Left renal cortex interstitium (tissue), 4 donors: Measurements from ENCODE around the gene FMO5. TPM values are rescaled to one million over a fixed set of nuclear protein-coding genes. Genes with fewer than 3 reads are reported as not detected.
"Not testable (repeated sequence)": the region's sequence is repeated elsewhere in the genome, so short reads cannot be mapped to it uniquely, and the experiment has no call there.

Source experiments
- DNase-seq, 4 donors: peaks; one replicate each; pipeline ENCODE4 v3.0.0-alpha.2; 2013; ENCODE audit warnings: low read depth in 4 of 4, low spot score in 2 of 4, missing footprints in 1 of 4
- polyA plus RNA-seq, 4 donors: library from polyadenylated mRNA; unstranded; fragments of 120-200 nt; gene quantifications; one replicate each; pipeline ENCODE4 v1.2.1, GENCODE V29; 2013; ENCODE audit not compliant: insufficient read length in 4 of 4

The FMO5 gene
- polyA plus RNA-seq, 4 donors: 7.0 to 11.0 (median 9.2) TPM

GRCh38 chr1:147240131-147240721 lies 15.1 kb upstream of the FMO5 start:
- DNase-seq: not testable (repeated sequence)

GRCh38 chr1:147238925-147239820 lies 14.0 kb upstream of the FMO5 start:
- DNase-seq: no peak

GRCh38 chr1:147238053-147238902 lies 13.1 kb upstream of the FMO5 start:
- no peak for DNase-seq

GRCh38 chr1:147236959-147237791 lies 12.0 kb upstream of the FMO5 start:
- DNase-seq: no peak

DNA sequence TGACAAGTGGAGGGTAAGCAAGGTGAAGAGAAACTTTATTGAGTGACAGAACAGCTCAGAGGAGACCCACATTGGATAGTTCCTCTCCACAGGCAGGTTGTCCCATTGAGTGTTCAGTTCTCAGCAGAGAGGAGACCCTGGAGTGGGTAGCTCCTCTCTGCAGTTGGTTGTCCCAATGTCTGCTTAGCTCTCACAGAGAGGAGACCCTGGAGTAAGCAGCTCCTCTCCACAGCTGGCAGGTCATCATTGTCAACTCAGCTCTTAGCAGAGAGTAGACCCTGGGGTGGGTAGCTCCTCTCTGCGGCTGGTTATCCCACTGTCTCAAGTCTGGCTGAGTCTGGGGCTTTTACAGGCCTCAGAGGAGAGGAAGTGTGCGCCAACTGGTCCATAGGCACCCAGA lies 11.3 kb upstream of the FMO5 start:
- no peak for DNase-seq

DNA sequence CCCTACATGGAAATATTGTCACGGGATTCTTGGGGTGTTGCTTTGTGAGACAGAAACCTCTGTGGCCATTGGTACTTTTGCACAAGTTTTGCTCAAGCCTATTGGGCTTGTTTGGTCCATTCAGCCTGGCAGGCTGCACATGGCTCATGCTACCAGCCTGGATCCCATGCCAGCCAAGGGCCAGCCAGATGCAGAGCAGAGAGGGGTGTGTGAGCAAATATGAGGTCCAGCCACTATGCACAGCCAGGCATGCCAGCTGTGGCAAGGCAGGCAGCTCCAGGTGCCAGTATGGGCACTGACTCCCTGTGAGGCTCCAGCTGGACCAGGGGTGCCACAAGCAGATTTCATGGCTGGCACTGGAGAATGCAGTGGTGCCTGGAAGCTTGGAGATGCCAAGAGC lies 10.7 kb upstream of the FMO5 start:
- DNase-seq: no peak

DNA sequence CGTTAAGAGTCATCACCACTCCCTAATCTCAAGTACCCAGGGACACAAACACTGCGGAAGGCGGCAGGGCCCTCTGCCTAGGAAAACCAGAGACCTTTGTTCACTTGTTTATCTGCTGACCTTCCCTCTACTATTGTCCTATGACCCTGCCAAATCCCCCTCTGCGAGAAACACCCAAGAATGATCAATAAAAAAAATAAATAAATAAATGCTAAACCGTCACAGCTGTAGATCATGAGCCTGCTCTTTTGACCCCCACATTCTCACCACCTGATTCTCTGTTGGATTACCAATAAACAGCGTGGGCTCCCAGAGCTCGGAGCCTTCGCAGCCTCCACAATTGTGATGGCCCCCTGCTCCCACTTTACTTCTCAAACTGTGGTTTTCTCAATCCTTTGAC lies 8.8 kb upstream of the FMO5 start:
- DNase-seq: not testable (repeated sequence)

GRCh38 chr1:147231032-147231431 lies 5.9 kb upstream of the FMO5 start:
- DNase-seq: not testable (repeated sequence)

- DNase-seq: no peak
These were observed 1.2 kb downstream of the FMO5 start for GRCh38 chr1:147223740-147224615.

DNA sequence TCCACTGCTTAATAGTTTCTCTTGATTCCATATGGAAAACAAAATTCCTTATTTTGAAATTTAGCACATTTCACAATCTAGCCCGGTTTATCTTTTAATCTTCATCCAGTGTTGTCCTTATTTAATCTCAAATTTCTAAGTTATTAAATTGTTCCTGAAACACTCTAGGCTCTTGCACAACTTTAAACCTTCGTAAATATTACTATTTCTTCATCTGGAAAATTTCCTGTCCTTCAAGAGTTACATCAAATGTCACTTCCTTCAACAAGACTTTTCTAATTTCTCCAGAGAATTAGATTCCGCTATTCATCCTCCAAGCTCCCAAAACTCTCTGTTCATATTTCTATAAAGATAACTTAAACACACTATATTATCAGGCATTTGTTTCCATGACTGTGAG lies 6.5 kb downstream of the FMO5 start:
- DNase-seq: no peak

- DNase-seq: no peak
These were observed 8.0 kb downstream of the FMO5 start for GRCh38 chr1:147217141-147217540.

GRCh38 chr1:147216124-147216523 lies 9.0 kb downstream of the FMO5 start:
- no peak for DNase-seq

GRCh38 chr1:147215540-147215916 lies 9.6 kb downstream of the FMO5 start:
- DNase-seq: no peak

- no peak for DNase-seq
These were observed 10.1 kb downstream of the FMO5 start for GRCh38 chr1:147214842-147215539.

DNA sequence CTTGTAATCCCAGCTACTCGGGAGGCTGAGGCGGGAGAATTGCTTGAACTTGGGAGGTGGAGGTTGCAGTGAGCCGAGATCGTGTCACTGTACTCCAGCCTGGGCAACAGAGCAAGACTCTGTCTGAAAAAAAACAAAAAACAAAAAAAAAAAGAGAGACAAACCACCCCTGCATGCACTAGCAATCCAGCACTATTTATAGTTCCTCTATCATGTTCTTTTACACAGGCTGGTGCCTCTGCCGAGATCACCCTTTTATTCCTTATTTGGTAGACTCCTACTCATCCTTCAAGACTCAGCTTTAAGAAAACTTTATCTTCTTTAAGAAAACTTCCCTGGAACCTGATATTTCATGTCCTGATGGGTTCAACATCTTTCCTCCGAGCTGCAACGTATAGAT lies 10.8 kb downstream of the FMO5 start:
- DNase-seq: no peak

DNA sequence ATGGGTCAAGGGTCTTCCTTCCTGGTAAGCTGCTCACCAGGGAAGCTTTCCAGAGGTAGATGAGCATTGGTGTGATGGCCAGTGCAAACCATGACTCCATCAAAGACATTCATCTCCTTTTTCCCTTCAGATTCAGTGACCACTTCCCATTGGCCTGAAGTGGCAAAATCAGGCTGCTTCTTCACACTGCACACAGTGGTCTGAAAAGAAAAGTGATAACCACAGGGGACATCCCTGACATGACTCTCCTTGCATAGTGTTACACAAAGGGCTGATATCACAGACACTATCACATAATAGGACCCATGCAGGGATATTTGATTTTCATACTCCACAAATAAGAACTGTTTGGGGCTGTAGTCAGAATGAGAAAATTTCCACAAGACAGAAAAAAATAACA lies 11.9 kb downstream of the FMO5 start:
- DNase-seq: no peak

GRCh38 chr1:147211577-147211976 lies 13.6 kb downstream of the FMO5 start:
- DNase-seq: no peak

GRCh38 chr1:147210987-147211386 lies 14.2 kb downstream of the FMO5 start:
- no peak for DNase-seq
